ENCODE measurements around the gene TMEM109. TPM values are rescaled to one million over a fixed set of nuclear protein-coding genes. Genes with fewer than 3 reads are reported as not detected.

The TMEM109 gene
- total RNA-seq, 1 donor from 2014 or later, result 72.8 TPM

DNA sequence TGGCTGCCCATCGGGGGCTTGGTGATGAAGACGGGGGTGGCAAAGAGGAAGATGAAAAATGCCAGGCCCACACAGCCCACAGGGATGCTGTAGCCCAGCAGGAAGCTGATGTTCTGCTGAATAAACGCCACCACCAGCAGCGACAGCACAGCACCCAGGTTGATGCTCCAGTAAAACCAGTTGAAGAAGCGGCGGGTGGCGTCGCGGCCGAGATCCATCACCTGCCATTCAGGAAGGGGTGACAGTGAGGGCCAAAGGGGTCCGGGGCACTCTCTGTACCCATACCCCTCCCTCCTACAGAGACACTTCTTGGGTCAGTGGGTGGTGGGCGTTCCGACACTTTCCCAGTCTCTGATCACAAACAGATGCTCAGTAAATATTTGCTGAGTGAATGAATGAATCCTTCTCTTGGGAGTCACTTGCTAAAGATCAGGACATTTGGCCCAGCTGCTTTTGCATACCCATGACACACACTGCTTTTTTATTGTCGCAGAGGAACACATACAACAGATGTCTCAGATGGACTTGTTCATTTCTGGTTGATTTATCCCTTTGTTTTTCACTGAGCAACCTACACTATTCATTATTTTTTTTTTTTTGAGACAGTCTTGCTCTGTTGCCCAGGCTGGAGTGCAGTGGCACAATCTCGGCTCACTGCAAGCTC, 32.8 kb downstream of the TMEM109 start:
- no peak for FAIRE-seq
- Histone ChIP-seq H3K79me2 (ENCODE audit: insufficient read depth, low read length) (no peaks in the 10 kb centered on the region), H3K9ac (ENCODE audit: low read length) (no peak overlapping the region), H3K4me3 (ENCODE audit: insufficient read depth, low read depth, low read length) (no peak overlapping the region), H4K20me1 (ENCODE audit: insufficient read depth, low read length) (no peaks in the 10 kb centered on the region), H3K27ac (ENCODE audit: low read depth, low read length) (no peak overlapping the region), H3K4me1 (ENCODE audit: insufficient read depth, low read length) (no peaks in the 10 kb centered on the region), H3K9me3 (ENCODE audit: insufficient read depth, low read depth, low read length) (no peaks in the 10 kb centered on the region), H3K36me3 (ENCODE audit: insufficient read depth, low read length) (no peaks in the 10 kb centered on the region), H3K27me3 (ENCODE audit: insufficient read depth, low read length) (peaks cover 24% of the 10 kb centered on the region), H2AFZ (ENCODE audit: low read depth, low read length) (no peak overlapping the region), H3K4me2 (ENCODE audit: low read length) (no peak overlapping the region)
- Mint-ChIP-seq H3K9me3 (ENCODE audit: unreplicated experiment) (no peaks in the 10 kb centered on the region), H3K4me1 (ENCODE audit: low read depth, unreplicated experiment) (peaks cover 16% of the 10 kb centered on the region), H3K4me3 (ENCODE audit: unreplicated experiment) (no peak overlapping the region), H3K36me3 (ENCODE audit: low read depth, unreplicated experiment) (peaks cover 17% of the 10 kb centered on the region), H3K27ac (ENCODE audit: unreplicated experiment) (no peak overlapping the region), H3K27me3 (ENCODE audit: low read depth, unreplicated experiment) (peaks cover 24% of the 10 kb centered on the region)
- DNase-seq (ENCODE audit: low read depth), result no peak
- TF ChIP-seq, protein P1, sequence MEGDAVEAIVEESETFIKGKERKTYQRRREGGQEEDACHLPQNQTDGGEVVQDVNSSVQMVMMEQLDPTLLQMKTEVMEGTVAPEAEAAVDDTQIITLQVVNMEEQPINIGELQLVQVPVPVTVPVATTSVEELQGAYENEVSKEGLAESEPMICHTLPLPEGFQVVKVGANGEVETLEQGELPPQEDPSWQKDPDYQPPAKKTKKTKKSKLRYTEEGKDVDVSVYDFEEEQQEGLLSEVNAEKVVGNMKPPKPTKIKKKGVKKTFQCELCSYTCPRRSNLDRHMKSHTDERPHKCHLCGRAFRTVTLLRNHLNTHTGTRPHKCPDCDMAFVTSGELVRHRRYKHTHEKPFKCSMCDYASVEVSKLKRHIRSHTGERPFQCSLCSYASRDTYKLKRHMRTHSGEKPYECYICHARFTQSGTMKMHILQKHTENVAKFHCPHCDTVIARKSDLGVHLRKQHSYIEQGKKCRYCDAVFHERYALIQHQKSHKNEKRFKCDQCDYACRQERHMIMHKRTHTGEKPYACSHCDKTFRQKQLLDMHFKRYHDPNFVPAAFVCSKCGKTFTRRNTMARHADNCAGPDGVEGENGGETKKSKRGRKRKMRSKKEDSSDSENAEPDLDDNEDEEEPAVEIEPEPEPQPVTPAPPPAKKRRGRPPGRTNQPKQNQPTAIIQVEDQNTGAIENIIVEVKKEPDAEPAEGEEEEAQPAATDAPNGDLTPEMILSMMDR (IDR thresholded peaks at IDR 0.05; ENCODE audit: insufficient read depth, low read depth, low read length), result no peak
- no peak for TF ChIP-seq EZH2 (IDR thresholded peaks at IDR 0.05; ENCODE audit: insufficient read depth, low read length)

DNA sequence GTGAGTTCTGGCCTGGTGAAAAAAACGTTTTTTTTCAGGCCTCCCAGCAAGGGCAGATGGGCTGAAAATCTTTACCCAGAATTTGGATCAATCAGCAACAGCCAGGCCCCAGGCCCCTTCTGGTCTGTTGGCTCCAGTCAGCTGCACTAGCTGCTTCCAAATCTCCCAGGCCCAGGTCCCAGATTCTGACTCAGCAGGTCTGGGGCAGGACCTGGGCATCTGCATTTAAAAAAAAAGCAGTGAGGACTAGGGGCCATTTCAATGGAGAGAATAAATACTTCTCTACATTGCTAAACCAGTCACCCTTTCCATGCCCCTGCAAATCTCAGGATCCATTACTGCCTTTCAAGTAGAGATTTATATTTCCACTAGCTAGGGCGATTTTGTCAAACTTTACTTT, 33.7 kb downstream of the TMEM109 start:
- Histone ChIP-seq H3K27ac (ENCODE audit: low read depth, low read length) (no peak overlapping the region), H3K4me2 (ENCODE audit: low read length) (no peak overlapping the region), H3K4me1 (ENCODE audit: insufficient read depth, low read length) (peaks cover 4% of the 10 kb centered on the region), H3K36me3 (ENCODE audit: insufficient read depth, low read length) (no peaks in the 10 kb centered on the region), H2AFZ (ENCODE audit: low read depth, low read length) (no peak overlapping the region), H3K27me3 (ENCODE audit: insufficient read depth, low read length) (peaks cover 24% of the 10 kb centered on the region), H3K9me3 (ENCODE audit: insufficient read depth, low read depth, low read length) (no peaks in the 10 kb centered on the region), H3K4me3 (ENCODE audit: insufficient read depth, low read depth, low read length) (no peak overlapping the region), H4K20me1 (ENCODE audit: insufficient read depth, low read length) (no peaks in the 10 kb centered on the region), H3K9ac (ENCODE audit: low read length) (no peak overlapping the region), H3K79me2 (ENCODE audit: insufficient read depth, low read length) (no peaks in the 10 kb centered on the region)
- peaks cover 27% of the 10 kb centered on the region for H3K27me3 Mint-ChIP-seq (ENCODE audit: low read depth, unreplicated experiment)
- H3K4me3 Mint-ChIP-seq (ENCODE audit: unreplicated experiment), result no peak overlapping the region
- H3K27ac Mint-ChIP-seq (ENCODE audit: unreplicated experiment), result no peak overlapping the region
- H3K9me3 Mint-ChIP-seq (ENCODE audit: unreplicated experiment), result no peaks in the 10 kb centered on the region
- H3K36me3 Mint-ChIP-seq (ENCODE audit: low read depth, unreplicated experiment), result peaks cover 17% of the 10 kb centered on the region
- DNase-seq (ENCODE audit: low read depth), result no peak
- FAIRE-seq, result no peak
- H3K4me1 Mint-ChIP-seq (ENCODE audit: low read depth, unreplicated experiment), result peaks cover 19% of the 10 kb centered on the region
- no peak for TF ChIP-seq EZH2 (IDR thresholded peaks at IDR 0.05; ENCODE audit: insufficient read depth, low read length)
- TF ChIP-seq, protein P1 (IDR thresholded peaks at IDR 0.05; ENCODE audit: insufficient read depth, low read depth, low read length), result no peak

DNA sequence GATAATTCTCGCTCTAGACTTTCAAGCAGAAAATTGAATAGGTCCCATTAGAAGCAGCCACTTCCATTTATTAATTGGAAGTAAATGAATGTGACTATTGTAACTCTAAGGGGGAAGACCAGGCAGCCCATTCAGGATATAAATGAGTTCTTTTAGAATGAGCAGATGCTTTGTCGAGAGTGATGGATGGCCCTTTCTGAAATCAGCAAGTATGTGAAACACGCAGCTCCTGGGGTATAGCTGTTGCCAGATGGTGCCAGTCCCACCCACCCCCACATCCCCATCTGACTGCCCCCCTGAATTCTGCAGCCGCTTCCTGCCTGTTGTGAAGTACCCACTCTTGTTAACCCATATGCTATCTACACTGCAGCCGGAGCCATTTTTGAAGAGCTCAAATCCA, 34.3 kb downstream of the TMEM109 start:
- Histone ChIP-seq H3K27ac (ENCODE audit: low read depth, low read length) (no peak overlapping the region), H3K79me2 (ENCODE audit: insufficient read depth, low read length) (no peaks in the 10 kb centered on the region), H3K4me1 (ENCODE audit: insufficient read depth, low read length) (peaks cover 4% of the 10 kb centered on the region), H4K20me1 (ENCODE audit: insufficient read depth, low read length) (no peaks in the 10 kb centered on the region), H3K4me3 (ENCODE audit: insufficient read depth, low read depth, low read length) (no peak overlapping the region), H3K36me3 (ENCODE audit: insufficient read depth, low read length) (no peaks in the 10 kb centered on the region), H3K9ac (ENCODE audit: low read length) (no peak overlapping the region), H2AFZ (ENCODE audit: low read depth, low read length) (no peak overlapping the region), H3K4me2 (ENCODE audit: low read length) (no peak overlapping the region), H3K27me3 (ENCODE audit: insufficient read depth, low read length) (peaks cover 24% of the 10 kb centered on the region), H3K9me3 (ENCODE audit: insufficient read depth, low read depth, low read length) (no peaks in the 10 kb centered on the region)
- no peak overlapping the region for H3K27ac Mint-ChIP-seq (ENCODE audit: unreplicated experiment)
- FAIRE-seq (no peak), DNase-seq (ENCODE audit: low read depth) (no peak)
- H3K36me3 Mint-ChIP-seq (ENCODE audit: low read depth, unreplicated experiment), result peaks cover 13% of the 10 kb centered on the region
- H3K4me3 Mint-ChIP-seq (ENCODE audit: unreplicated experiment), result peak overlapping the region; percentile 45
- H3K9me3 Mint-ChIP-seq (ENCODE audit: unreplicated experiment), result peaks cover 1% of the 10 kb centered on the region
- H3K4me1 Mint-ChIP-seq (ENCODE audit: low read depth, unreplicated experiment), result peaks cover 15% of the 10 kb centered on the region
- peaks cover 26% of the 10 kb centered on the region for H3K27me3 Mint-ChIP-seq (ENCODE audit: low read depth, unreplicated experiment)
- TF ChIP-seq, protein P1 (IDR thresholded peaks at IDR 0.05; ENCODE audit: insufficient read depth, low read depth, low read length), result no peak
- TF ChIP-seq EZH2 (IDR thresholded peaks at IDR 0.05; ENCODE audit: insufficient read depth, low read length), result no peak

Measured in astrocyte (in vitro differentiated cells and primary cell).